Stomach (tissue), 9 donors: ENCODE results near the gene PBX3. TPM values are rescaled to one million over a fixed set of nuclear protein-coding genes. Genes with fewer than 3 reads are reported as not detected.

Experiments
- DNase-seq, 2 donors: peaks; one replicate each; pipeline versions ENCODE4 v3.0.0 to v3.0.0-alpha.2; 2013 to 2019
- H3K27ac ChIP-seq, 5 donors: fragments of 200-600 bp in 4 of 5; sonication (generic) in 4 of 5; one replicate each; pipeline ENCODE4 v1.5.1; 2013 to 2019; ENCODE audit warnings: mild to moderate bottlenecking in 1 of 5, moderate library complexity in 1 of 5
- H3K27me3 ChIP-seq, 3 donors: fragments of 200-600 bp; sonication (generic); one replicate each; pipeline ENCODE4 v1.5.1; 2017 to 2019; ENCODE audit warnings: mixed run types in 1 of 3
- H3K36me3 ChIP-seq, 4 donors: fragments of 200-600 bp; sonication (generic); 1 replicate in 3 of 4; 2 replicates in 1 of 4; pipeline ENCODE4 v1.5.1; 2016 to 2019
- H3K4me1 ChIP-seq, 4 donors: fragments of 200-600 bp; sonication (generic); one replicate each; pipeline ENCODE4 v1.5.1; 2016 to 2019
- H3K4me3 ChIP-seq, 4 donors: fragments of 200-600 bp; sonication (generic) in 3 of 4; one replicate each; pipeline ENCODE4 v1.5.1; 2016 to 2019; ENCODE audit warnings: mild to moderate bottlenecking in 1 of 4
- H3K9me3 ChIP-seq, 4 donors: fragments of 200-600 bp; sonication (generic); one replicate each; pipeline ENCODE4 v1.5.1; 2016 to 2019
- EP300 ChIP-seq: sonication (generic); formaldehyde crosslinking; IDR thresholded peaks from one replicate; pipeline ENCODE4 v1.6.1; 2017; ENCODE audit warnings: antibody characterized with exemption
- POLR2A ChIP-seq, 4 donors: fragments of 450-650 bp; IDR thresholded peaks; one replicate each; pipeline ENCODE4 v1.6.1; 2016; ENCODE audit warnings: antibody characterized with exemption in 4 of 4, control low read depth in 2 of 4, mild to moderate bottlenecking in 1 of 4, moderate library complexity in 1 of 4
- POLR2AphosphoS5 ChIP-seq, 3 donors: sonication (generic); formaldehyde crosslinking; IDR thresholded peaks; one replicate each; pipeline ENCODE4 v1.6.1; 2016; ENCODE audit warnings: antibody characterized with exemption in 3 of 3
- WGBS, 5 donors: extraction: QIAGEN DNeasy Blood & Tissue Kit in 3 of 5; methylation state at CpG; one replicate each; pipeline versions ENCODE4 v1.1.5 to v1.1.7; 2013 to 2018; 5-methylcytosine and 5-hydroxymethylcytosine counted together
- intact Hi-C: fragments of 100-400 bp; cut with DNase I; formaldehyde crosslinking; loops from one replicate; pipeline ENCODE4 v1.15.1; 2023; ENCODE audit warnings: low total_unique reads
- polyA plus RNA-seq, 3 donors: library from polyadenylated mRNA; stranded (reverse); fragments of 200-250 nt; gene quantifications; one replicate each; pipeline ENCODE4 v1.2.3, GENCODE V29; 2013
- total RNA-seq, 5 donors: library from RNA; depleted of rRNA; stranded (reverse); fragments of >200 nt; gene quantifications; one replicate each; pipeline versions ENCODE4 v1.1.0 to v1.2.3, GENCODE V29; 2014 to 2016
- TF ChIP-seq, protein P1 (sequence below), 7 experiments: fragments of 450-650 bp in 4 of 7; fragments of 200-600 bp in 3 of 7; sonication (generic) in 3 of 7; IDR thresholded peaks; one replicate each; pipeline ENCODE4 v1.5.1; 2016 to 2019; ENCODE audit warnings: antibody characterized with exemption in 7 of 7, control low read depth in 2 of 7, mild to moderate bottlenecking in 1 of 7
- donor health status: healthy with polysubstance abuse.
- donor health status: Bipolar disorder and iron deficiency.
- donor health status: healthy.

The PBX3 gene
- total and polyA plus RNA-seq, 8 donors, result 9.3 to 59.1 (median 16.2) TPM

DNA sequence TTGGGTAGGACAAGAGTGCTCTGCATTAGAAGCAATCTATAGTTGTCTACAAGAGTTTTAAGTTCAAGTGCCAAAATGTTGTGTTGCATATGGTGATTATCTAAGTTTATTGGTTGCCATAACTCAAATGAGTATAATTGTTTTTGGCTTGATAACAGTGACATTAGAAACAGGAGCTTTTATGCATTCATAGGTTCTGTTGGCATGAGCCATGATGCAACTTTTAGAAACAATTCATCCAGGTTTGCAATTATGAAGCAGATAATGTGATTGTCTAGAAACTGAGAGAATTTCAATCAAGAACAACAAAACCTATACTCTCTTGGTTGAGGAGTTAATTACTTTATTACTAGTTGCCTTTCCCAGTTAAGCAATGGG is 137.0 kb downstream of the PBX3 start:
- no peak for TF ChIP-seq POLR2A (IDR thresholded peaks at IDR 0.05)
- TF ChIP-seq EP300, result no peak
- TF ChIP-seq, protein P1, sequence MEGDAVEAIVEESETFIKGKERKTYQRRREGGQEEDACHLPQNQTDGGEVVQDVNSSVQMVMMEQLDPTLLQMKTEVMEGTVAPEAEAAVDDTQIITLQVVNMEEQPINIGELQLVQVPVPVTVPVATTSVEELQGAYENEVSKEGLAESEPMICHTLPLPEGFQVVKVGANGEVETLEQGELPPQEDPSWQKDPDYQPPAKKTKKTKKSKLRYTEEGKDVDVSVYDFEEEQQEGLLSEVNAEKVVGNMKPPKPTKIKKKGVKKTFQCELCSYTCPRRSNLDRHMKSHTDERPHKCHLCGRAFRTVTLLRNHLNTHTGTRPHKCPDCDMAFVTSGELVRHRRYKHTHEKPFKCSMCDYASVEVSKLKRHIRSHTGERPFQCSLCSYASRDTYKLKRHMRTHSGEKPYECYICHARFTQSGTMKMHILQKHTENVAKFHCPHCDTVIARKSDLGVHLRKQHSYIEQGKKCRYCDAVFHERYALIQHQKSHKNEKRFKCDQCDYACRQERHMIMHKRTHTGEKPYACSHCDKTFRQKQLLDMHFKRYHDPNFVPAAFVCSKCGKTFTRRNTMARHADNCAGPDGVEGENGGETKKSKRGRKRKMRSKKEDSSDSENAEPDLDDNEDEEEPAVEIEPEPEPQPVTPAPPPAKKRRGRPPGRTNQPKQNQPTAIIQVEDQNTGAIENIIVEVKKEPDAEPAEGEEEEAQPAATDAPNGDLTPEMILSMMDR (IDR thresholded peaks at IDR 0.05), result no peak
- no peak for TF ChIP-seq POLR2AphosphoS5 (IDR thresholded peaks at IDR 0.05)
- Histone ChIP-seq H3K4me3 (no peak overlapping the region), H3K27me3 (no peaks in the 10 kb centered on the region), H3K4me1 (peaks cover 3 to 53% (median 24%) of the 10 kb centered on the region in 4 donors), H3K27ac (no peak overlapping the region), H3K9me3 (no peaks in the 10 kb centered on the region), H3K36me3 (no peaks in the 10 kb centered on the region)
- intact Hi-C loops, result no loop called here
- DNase-seq, result no peak

DNA sequence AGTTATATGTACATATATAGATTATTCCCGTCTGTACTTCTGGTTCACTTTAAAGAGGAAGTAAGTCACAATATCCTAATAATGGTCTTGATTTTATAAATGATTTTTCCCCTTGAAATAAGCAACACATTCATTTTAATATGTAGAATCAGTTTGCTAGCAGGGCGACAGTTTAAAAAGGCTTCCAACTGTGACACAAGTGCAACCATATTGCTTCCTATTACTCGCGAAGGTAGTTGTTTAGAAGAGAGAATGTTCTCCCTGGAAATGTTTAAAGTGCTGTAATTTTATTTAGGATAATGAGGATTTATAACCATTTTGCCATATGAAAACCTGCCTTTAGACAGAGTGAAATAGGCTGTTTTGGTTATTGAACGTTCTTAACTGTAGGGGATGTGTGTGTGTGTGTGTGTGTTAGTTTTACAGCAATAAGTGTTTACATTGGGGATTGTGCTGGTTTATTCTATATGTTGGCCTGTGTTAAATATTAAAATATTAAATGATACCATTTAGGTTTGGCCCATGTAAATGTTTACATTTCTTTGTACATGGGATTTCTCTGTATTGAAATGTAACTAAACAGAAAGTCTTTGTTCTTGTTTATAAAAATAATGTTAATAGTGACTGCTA is 138.3 kb downstream of the PBX3 start:
- Histone ChIP-seq H3K27me3 (no peaks in the 10 kb centered on the region), H3K4me3 (no peak overlapping the region), H3K27ac (peak overlapping the region in 1 of 5 donors; percentile 23), H3K9me3 (no peaks in the 10 kb centered on the region), H3K4me1 (peaks cover 3 to 60% (median 32%) of the 10 kb centered on the region in 4 donors), H3K36me3 (no peaks in the 10 kb centered on the region)
- 67 to 74% (median 70%) methylated on average over 5 of the region's 5 CpGs for WGBS, 5 donors
- no peak for DNase-seq
- intact Hi-C loops, result no loop called here
- TF ChIP-seq POLR2A (IDR thresholded peaks at IDR 0.05) (no peak), POLR2AphosphoS5 (IDR thresholded peaks at IDR 0.05) (no peak), EP300 (no peak)
- TF ChIP-seq, protein P1 (IDR thresholded peaks at IDR 0.05), result no peak

DNA sequence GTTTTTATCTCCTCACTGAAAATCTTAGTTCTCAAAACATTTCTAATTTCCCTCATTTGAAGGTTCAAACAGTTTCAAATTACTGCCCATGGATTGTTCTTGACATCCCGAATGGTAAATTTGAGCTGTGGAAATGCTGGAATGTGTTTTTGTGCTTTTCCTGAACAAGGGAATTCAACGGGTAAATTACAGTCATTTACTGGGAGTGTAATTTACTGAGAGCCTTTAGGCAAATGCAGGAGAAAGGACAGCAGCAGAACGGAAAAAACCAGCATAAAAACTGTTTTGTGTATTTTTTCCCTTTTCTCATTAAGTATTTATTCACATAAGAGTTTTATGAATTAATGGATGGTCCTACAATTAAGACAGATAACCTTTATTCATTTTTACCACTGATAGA is 139.2 kb downstream of the PBX3 start:
- no peaks in the 10 kb centered on the region for H3K27me3 ChIP-seq
- intact Hi-C loops, result no loop called here
- no peak overlapping the region for H3K4me3 ChIP-seq
- H3K9me3 ChIP-seq, result no peaks in the 10 kb centered on the region
- H3K27ac ChIP-seq, result peak overlapping the region in 2 of 5 donors; percentile 14 to 40
- TF ChIP-seq, protein P1 (IDR thresholded peaks at IDR 0.05), result no peak
- DNase-seq, result no peak
- 60 to 79% (median 71%) methylated on average over 3 of the region's 3 CpGs for WGBS, 5 donors
- peaks cover 3 to 66% (median 36%) of the 10 kb centered on the region in 4 donors for H3K4me1 ChIP-seq
- no peaks in the 10 kb centered on the region for H3K36me3 ChIP-seq

DNA sequence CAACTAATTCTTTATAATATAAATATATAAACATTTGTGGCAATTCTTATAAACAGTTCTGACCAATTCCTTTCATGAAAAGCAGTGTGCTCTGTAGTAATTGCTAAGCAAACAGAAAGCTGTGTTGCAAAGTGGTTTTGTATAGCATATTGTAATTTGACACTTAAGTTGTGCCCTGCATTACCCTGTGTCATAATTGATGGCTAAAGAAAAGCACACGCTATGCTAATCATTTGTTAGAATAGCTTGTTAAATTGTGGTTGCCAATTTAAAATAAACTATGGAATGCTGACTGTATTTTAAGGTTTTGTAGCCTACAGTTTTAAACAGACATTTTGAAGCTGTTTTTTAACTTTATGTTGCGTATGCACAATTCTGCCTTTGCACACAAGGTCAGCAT is 140.0 kb downstream of the PBX3 start:
- intact Hi-C loops, result no loop called here
- Histone ChIP-seq H3K4me3 (no peak overlapping the region), H3K27ac (peak overlapping the region in 1 of 5 donors; percentile 82), H3K27me3 (no peaks in the 10 kb centered on the region), H3K4me1 (peaks cover 3 to 66% (median 36%) of the 10 kb centered on the region in 4 donors), H3K9me3 (no peaks in the 10 kb centered on the region), H3K36me3 (no peaks in the 10 kb centered on the region)
- DNase-seq, result peak in 1 of 2 donors; percentile 42
- TF ChIP-seq EP300 (no peak), POLR2A (IDR thresholded peaks at IDR 0.05) (no peak), POLR2AphosphoS5 (IDR thresholded peaks at IDR 0.05) (no peak)
- TF ChIP-seq, protein P1 (IDR thresholded peaks at IDR 0.05), result no peak
- 52 to 66% (median 59%) methylated on average over 2 of the region's 2 CpGs for WGBS, 5 donors
